DMS 273 treated with DMSO at 0.1 percent for 48 hours (cell line): ENCODE data around the gene DLG2.

ENCODE experiments used
- DNase-seq: peaks from one replicate; lab custom pipeline; 2025; lab: John Stamatoyannopoulos, UW

The DLG2 gene

GRCh38 chr11:84558085-84558905, 1068.8 kb downstream of the DLG2 start:
- no peak for DNase-seq

GRCh38 chr11:84552791-84553190, 1074.4 kb downstream of the DLG2 start:
- no peak for DNase-seq

DNA sequence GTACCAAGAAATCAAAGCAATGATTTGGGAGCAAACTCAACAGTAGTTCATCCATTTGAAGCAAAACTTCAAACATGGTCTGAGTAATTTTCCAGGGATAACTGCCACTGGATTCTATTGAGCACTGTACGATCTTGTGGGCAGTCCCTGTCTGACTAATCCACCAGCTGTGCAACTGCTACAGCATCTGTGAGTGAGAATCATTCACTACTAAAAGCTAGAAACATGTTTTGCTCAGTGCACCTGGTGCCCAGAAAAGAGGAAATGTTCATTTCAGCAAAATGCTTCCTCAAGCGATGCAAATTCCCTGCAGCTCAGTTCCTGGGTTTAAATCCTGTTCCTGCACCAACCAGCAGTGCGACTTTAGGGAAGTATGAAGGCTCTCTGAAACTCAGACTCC, 1077.9 kb downstream of the DLG2 start:
- DNase-seq, result no peak

DNA sequence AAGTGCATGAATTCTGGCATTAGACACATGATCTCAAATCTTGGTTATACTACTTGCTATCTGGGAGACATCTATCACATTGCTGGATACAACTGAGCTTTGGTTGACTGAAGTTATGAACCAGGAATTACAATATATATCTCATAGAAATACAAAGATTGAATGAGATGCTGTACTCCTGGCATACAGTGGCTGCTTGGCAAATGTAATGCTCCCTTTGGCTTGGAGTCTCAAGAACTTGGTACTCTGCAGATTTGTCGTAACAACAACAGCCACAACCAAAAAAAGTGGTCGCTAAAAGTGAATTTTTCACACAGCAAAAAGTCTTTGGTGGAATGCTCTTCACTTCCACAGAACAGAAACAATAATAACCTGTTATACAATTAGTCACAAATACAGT, 1082.6 kb downstream of the DLG2 start:
- DNase-seq, result no peak

- DNase-seq, result no peak
Measured at GRCh38 chr11:84543367-84544159, 1083.6 kb downstream of the DLG2 start.

DNA sequence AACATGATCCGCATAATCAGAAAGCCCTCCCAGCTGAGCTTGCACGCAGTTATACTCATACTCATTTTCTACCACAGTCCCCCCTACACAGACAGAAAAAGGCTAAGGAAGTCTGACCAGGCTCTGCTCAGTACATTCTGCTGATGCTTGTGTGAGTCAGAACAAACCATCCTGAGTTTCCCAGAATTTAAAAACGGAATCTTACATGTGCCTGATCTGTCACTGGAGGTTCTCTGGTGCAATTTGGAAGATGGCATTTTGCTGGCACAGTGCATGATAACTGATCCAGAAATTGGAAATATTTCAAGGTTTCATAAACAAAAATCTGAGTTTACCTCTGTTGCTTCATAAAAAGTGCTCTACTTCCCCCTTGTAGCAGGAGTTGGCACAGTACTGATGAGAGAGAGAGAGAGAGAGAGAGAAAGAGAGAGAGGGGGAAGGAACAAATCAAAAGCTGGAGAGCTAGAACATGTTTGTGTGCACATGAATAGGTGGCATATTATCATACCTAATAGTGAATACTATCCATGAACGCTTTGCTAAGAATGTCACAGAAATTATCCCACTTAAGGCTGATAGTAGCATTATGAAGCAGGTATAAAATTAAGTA, 1085.3 kb downstream of the DLG2 start:
- DNase-seq, result no peak

DNA sequence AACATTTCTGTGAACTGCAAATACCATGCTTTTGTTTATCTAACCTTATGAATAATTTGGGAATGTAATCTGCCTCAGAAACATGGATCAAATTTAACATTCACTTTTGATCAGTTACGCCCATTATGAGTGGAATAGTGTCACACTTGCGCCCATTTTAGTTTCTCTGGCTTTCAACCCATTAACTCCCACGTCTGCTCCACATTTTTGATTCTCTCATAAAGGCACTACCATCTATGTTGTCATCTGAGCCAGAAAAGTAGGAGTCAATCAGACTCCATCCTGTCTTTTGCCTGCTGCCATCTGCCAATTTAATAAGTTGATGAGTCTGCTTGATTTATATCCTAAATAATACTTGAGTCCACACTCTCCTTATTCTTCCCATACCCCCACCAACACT, 1090.7 kb downstream of the DLG2 start:
- DNase-seq, result no peak

DNA sequence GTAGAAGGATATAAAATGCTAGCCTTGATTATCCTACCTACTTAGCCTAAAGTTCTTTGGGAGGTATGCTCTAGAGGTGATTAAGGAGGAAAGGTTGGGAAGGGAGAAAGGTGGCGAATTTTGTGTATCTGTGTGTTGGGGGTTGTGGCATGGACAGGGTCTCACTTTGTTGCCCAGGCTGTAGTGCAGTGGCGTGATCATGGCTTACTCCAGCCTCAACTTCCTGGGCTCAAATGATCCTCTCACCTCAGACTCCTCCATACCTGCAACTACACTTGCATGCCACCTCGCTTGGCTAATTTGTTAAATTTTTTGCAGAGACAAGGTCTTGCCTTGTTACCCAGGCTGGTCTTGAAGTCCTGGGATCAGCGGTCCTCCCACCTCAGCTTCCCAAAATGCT, 1094.8 kb downstream of the DLG2 start:
- no peak for DNase-seq

GRCh38 chr11:84526250-84526649, 1100.9 kb downstream of the DLG2 start:
- no peak for DNase-seq

- no peak for DNase-seq
Measured at GRCh38 chr11:84524422-84525051, 1102.6 kb downstream of the DLG2 start.

DNA sequence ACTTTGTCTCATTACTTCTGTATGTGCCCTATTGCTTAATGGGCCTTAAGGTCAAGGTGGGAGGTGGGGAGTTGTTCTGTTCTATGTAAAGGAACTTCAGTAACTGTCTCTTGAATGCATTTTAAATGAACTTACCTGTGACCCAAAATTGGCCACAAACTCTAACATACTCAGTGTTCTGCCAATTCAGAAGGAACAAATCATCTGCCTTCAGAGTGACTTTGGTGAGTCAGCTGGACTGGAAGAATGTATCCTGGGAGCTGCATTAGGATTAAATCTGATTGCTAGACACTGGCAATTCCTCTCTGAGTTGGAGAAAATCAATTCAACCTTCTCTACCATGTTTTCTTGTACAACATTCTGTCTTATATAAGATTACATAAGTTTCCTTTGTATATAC, 1104.8 kb downstream of the DLG2 start:
- DNase-seq, result no peak

- no peak for DNase-seq
Measured at GRCh38 chr11:84518631-84519183, 1108.4 kb downstream of the DLG2 start.

GRCh38 chr11:84514436-84514835, 1112.7 kb downstream of the DLG2 start:
- DNase-seq, result no peak

DNA sequence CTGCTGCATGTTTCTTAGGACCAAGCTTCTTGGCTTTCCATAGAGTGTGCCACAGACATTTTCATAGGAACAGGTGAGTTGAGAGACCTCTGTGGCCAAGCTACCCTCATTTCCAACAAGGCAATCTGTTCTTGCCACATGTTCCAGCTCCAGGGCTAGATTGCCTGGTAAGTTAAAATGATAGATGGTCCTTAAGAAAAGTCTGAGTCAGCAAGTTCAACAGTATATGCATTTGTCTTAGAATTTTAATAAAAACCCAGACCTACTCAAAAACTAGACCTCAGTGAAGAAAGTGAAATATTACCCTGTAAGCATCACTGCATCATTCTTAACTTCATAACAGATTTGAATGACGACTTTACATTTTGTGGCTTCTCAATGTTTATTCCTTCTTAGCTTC, 1123.6 kb downstream of the DLG2 start:
- DNase-seq, result no peak

DNA sequence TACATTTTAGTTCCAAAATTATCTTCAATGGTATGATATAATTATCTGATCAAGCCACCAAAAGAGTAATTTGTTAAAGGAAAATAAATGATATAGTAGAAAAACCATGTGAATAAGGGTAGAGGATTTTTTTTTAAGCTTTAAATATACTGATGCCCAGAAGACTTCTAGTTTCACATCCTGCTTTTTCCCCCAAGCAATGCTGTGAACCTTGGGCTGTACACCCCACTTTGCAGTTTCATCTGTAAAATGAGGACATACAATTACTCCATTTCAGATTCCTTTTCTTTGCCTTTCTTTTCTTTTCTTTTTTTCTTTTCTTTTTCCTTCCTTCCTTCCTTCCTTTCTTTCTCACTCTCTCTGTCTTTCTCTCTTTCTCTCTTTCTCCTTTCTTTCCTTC, 1125.4 kb downstream of the DLG2 start:
- no peak for DNase-seq

DNA sequence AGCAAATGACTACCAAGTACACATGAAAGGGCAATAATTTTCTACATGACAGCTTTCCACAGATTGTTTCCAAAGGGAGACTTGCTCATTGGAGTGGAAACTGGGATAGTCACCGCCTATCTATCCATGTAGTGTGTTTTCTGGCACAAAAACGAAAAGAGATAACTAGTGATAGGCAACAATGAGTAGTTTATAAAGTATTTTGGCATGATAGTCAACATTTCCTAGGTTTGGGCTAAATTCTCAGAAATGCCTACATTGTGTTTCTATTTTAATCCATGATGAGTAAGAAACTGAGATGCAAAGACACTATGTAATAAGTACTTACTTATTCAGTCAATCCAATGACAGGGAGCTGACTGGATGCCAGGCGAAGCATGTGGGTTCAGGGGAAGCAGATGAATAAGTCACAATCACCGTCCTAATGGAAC, 1129.1 kb downstream of the DLG2 start:
- DNase-seq, result no peak

DNA sequence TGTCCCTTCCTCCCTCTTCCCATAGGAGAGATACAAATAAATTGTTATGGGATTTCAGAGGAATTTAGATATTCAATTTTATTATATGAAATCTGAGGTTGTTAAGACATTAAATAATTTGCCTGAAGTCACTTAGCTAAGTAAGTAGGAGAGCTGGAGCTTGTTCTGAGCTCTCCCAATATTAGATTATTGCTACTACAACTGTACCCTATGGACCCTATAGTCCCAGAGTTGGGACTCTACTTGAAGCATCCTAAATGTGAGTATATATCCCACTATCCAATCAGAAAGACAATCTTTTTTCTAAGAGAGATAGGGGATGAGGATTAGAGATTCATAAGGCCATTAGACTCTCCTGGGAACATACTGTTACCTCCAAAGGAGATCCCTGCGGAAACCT, 1130.0 kb downstream of the DLG2 start:
- DNase-seq, result no peak

GRCh38 chr11:84496122-84496521, 1131.0 kb downstream of the DLG2 start:
- no peak for DNase-seq

GRCh38 chr11:84480131-84480530, 1147.0 kb downstream of the DLG2 start:
- DNase-seq, result no peak

GRCh38 chr11:84476581-84476980, 1150.6 kb downstream of the DLG2 start:
- no peak for DNase-seq

DNA sequence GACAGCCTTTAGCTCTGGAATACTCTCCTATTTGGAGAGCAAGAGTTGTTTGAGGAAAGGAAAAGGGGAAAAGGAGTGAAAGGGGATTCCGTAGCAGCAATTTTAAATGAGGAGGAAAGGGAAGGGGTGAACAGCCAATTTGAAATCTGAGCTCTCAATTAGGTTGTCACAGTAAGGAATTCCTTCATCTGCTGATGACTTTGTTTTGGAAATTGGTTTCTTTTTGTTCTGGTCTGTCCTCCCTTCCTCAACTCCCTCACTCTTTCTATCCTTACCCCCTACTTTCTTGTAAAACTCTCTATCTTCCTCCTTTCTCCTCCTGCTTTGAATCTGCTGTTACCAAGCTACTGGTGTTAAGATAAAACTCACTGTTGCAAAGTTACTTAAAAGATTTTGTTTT, 1155.6 kb downstream of the DLG2 start:
- no peak for DNase-seq

GRCh38 chr11:84468235-84468634, 1158.9 kb downstream of the DLG2 start:
- DNase-seq, result no peak
